ENCODE results near the gene TNK2.
"Not testable (repeated sequence)": the region's sequence is repeated elsewhere in the genome, so short reads cannot be mapped to it uniquely, and the experiment has no call there.

TNK2 gene

GRCh38 chr3:195816276-195816913 is 92.0 kb downstream of the TNK2 start:
- DNase-seq: not testable (repeated sequence)

GRCh38 chr3:195815169-195815771 is 93.1 kb downstream of the TNK2 start:
- no peak for DNase-seq

- DNase-seq: no peak
These were observed 94.3 kb downstream of the TNK2 start for GRCh38 chr3:195813916-195814640.
